ENCODE measurements around the gene SPIB. TPM values are rescaled to one million over a fixed set of nuclear protein-coding genes. Genes with fewer than 3 reads are reported as not detected.

Gene SPIB
- total RNA-seq, 4 donors from 2014 or later = not detected

DNA sequence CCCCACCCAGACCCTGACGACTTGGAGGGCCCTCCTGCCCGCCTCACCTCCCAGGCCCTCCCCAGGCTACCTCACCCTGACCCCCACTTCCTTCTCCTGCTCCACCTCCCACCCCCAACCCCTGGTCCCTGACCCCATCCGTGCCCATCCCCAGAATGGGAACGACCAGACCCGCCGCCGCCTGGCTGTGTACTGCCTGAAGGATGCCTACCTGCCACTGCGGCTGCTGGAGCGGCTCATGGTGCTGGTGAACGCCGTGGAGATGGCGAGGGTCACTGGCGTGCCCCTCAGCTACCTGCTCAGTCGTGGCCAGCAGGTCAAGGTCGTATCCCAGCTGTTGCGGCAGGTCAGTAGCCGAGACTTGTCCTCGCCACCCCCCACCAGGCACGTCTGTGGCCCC, 11.9 kb upstream of the SPIB start:
- no peak for TF ChIP-seq CTCF (IDR thresholded peaks at IDR 0.05; ENCODE audit: low read depth)

DNA sequence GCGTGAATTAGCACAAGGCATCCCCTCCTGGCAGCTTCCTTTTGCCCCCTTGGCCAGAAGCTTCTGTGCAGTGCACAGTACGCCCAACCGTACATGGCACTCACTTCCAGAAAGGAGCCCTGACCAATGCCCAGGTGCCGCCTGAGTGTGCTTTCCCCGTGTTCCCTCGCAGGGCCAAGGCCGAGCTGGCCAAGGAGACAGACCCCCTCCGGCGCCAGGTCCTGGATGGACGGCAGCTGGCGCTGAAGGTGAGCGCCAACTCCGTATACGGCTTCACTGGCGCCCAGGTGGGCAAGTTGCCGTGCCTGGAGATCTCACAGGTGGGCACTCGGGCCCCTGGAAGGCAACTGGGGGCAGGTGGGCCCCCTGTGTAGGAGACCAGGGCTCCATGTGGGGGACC, 9.4 kb upstream of the SPIB start:
- no peak for TF ChIP-seq CTCF (IDR thresholded peaks at IDR 0.05; ENCODE audit: low read depth)

- TF ChIP-seq CTCF (IDR thresholded peaks at IDR 0.05; ENCODE audit: low read depth) = no peak
These were observed 8.6 kb upstream of the SPIB start for GRCh38 chr19:50410109-50410508.

- no peak for TF ChIP-seq CTCF (IDR thresholded peaks at IDR 0.05; ENCODE audit: low read depth)
These were observed 6.3 kb upstream of the SPIB start for GRCh38 chr19:50412419-50412818.

DNA sequence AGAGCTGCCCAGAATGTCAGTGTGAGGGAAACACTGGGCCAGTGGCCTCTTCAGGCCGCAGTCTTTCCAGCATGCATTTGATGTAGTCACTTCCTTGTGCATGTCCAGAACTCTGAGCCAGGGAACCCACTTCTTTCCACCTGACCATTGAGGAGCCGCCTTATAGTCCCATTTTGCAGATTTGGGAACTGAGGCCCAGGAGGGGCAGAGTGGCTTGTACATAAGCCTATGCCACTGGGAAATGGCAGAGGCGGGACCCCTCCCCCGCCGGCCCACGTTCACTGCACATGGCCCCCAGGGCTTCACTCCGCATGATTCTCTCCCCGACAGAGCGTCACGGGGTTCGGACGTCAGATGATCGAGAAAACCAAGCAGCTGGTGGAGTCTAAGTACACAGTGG, 5.6 kb upstream of the SPIB start:
- no peak for TF ChIP-seq CTCF (IDR thresholded peaks at IDR 0.05; ENCODE audit: low read depth)

DNA sequence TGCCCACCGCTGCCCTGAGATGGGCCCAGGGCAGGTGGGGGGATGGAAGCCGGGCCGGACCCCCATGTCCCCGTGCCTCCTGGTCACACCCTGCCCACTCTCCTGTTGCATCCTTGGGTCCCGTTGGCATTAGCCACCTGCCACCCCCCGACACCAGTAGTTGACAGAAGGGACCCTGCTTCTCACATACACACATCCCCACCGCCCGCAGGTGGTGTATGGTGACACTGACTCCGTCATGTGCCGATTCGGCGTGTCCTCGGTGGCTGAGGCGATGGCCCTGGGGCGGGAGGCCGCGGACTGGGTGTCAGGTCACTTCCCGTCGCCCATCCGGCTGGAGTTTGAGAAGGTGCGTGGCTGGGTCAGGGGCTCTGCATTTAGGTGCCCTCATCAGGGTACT, 5.2 kb upstream of the SPIB start:
- TF ChIP-seq CTCF (IDR thresholded peaks at IDR 0.05; ENCODE audit: low read depth) = no peak

GRCh38 chr19:50414864-50415660, 3.7 kb upstream of the SPIB start:
- TF ChIP-seq CTCF (IDR thresholded peaks at IDR 0.05; ENCODE audit: low read depth) = no peak

Measured in subcutaneous adipose tissue (tissue), 4 donors.